GM23248 (cell line): ENCODE results near the gene ST3GAL2. TPM values are rescaled to one million over a fixed set of nuclear protein-coding genes. Genes with fewer than 3 reads are reported as not detected.
"Not testable (repeated sequence)": the region's sequence is repeated elsewhere in the genome, so short reads cannot be mapped to it uniquely, and the experiment has no call there.

Source experiments
- DNase-seq: peaks from one replicate; pipeline ENCODE4 v3.0.0-alpha.2; 2015
- H2AFZ ChIP-seq: fragments of 200-600 bp; sonication (generic); 2 replicates; pipeline ENCODE4 v1.6.1; 2016; ENCODE audit warnings: antibody characterized with exemption
- H3F3A ChIP-seq: fragments of 200-600 bp; sonication (generic); 2 replicates; pipeline ENCODE4 v1.6.1; 2016; ENCODE audit warnings: mild to moderate bottlenecking, antibody characterized with exemption, mixed run types; ENCODE audit not compliant: insufficient read depth
- H3K27ac ChIP-seq: fragments of 200-600 bp; sonication (generic); 2 replicates; pipeline ENCODE4 v1.5.1; 2016; ENCODE audit warnings: mild to moderate bottlenecking
- H3K27me3 ChIP-seq: fragments of 200-600 bp; sonication (generic); replicated peaks from 2 replicates; pipeline ENCODE4 v1.6.1; 2016; ENCODE audit warnings: mild to moderate bottlenecking; ENCODE audit not compliant: insufficient read depth
- H3K36me3 ChIP-seq: fragments of 200-600 bp; sonication (generic); 2 replicates; pipeline ENCODE4 v1.6.1; 2016; ENCODE audit warnings: low read depth, mild to moderate bottlenecking
- H3K4me1 ChIP-seq: fragments of 200-600 bp; sonication (generic); 2 replicates; pipeline ENCODE4 v1.6.1; 2016; ENCODE audit warnings: mild to moderate bottlenecking; ENCODE audit not compliant: insufficient read depth
- H3K4me2 ChIP-seq: fragments of 200-600 bp; sonication (generic); one replicate; pipeline ENCODE4 v1.6.1; 2016; ENCODE audit warnings: mild to moderate bottlenecking; ENCODE audit not compliant: unreplicated experiment
- H3K4me3 ChIP-seq: fragments of 200-600 bp; sonication (generic); 2 replicates; pipeline ENCODE4 v1.5.1; 2016; ENCODE audit warnings: mild to moderate bottlenecking
- H3K79me2 ChIP-seq: fragments of 200-600 bp; sonication (generic); 2 replicates; pipeline ENCODE4 v1.6.1; 2016; ENCODE audit warnings: mild to moderate bottlenecking; ENCODE audit not compliant: insufficient read depth
- H3K9ac ChIP-seq: fragments of 200-600 bp; sonication (generic); 2 replicates; pipeline ENCODE4 v1.6.1; 2016; ENCODE audit warnings: mild to moderate bottlenecking
- H3K9me2 ChIP-seq: fragments of 200-600 bp; sonication (generic); 2 replicates; pipeline ENCODE4 v1.6.1; 2016; ENCODE audit warnings: mixed run types, mild to moderate bottlenecking, moderate library complexity; ENCODE audit not compliant: insufficient read depth
- H3K9me3 ChIP-seq: fragments of 200-600 bp; sonication (generic); one replicate; pipeline ENCODE4 v1.6.1; 2017; ENCODE audit warnings: low read depth
- H4K20me1 ChIP-seq: fragments of 200-600 bp; sonication (generic); 2 replicates; pipeline ENCODE4 v1.6.0; 2016; ENCODE audit not compliant: insufficient read depth
- EZH2 ChIP-seq: fragments of 200-600 bp; sonication (generic); IDR thresholded peaks from 2 replicates; pipeline ENCODE4 v1.6.1; 2018; ENCODE audit warnings: antibody characterized with exemption, mild to moderate bottlenecking; ENCODE audit not compliant: insufficient read depth, poor library complexity, severe bottlenecking
- EZH2phosphoT487 ChIP-seq: fragments of 200-600 bp; sonication (generic); IDR thresholded peaks from 2 replicates; pipeline ENCODE4 v1.6.1; 2018; ENCODE audit warnings: antibody characterized with exemption, moderate library complexity, mild to moderate bottlenecking, low read depth; ENCODE audit not compliant: insufficient read depth
- WGBS, 2 experiments: methylation state at CpG; one replicate each; pipeline ENCODE4 v1.1.6; 2015 to 2017; ENCODE audit warnings: low lambda C conversion rate in 2 of 2, low coverage in 1 of 2; ENCODE audit errors: missing lambda C conversion rate in 2 of 2; 5-methylcytosine and 5-hydroxymethylcytosine counted together
- in situ Hi-C: fragments of 300-500 bp; cut with MboI; formaldehyde crosslinking; loops from 2 replicates; pipeline ENCODE4 v1.15.0; 2020
- polyA plus RNA-seq: library from polyadenylated mRNA; unstranded; fragments of >200 nt; fragmentation: Nextera tagmentation; extraction: Ambion mirVana; gene quantifications from 2 replicates; pipeline ENCODE4 v1.2.1, GENCODE V29; 2016
- total RNA-seq: library from RNA; depleted of rRNA; stranded (reverse); fragments of >200 nt; shearing (Covaris generic); gene quantifications from 2 replicates; pipeline ENCODE4 v1.2.3, GENCODE V29; 2014

The ST3GAL2 gene
- total and polyA plus RNA-seq, 2 experiments from 2014 or later = 10.8 to 32.5 TPM

DNA sequence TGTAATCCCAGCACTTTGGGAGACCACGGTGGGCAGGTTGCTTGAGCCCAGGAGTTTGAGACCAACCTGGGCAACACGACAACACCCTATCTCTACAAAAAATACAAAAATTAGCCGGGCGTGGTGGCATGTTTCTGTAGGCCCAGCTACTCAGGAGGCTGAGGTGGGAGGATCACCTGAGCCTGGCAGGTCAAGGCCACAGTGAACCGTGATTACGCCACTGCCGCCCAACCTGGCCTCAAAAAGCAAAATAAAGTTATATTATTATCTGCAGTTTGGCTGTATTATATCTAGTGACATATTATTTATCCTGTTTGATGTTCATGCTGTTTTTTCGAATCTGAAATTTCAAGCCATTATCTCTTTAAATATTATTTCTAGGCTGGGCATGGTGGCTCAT is 26.5 kb downstream of the ST3GAL2 start:
- Histone ChIP-seq H3K4me3 (no peak overlapping the region), H2AFZ (no peak overlapping the region), H3K79me2 (peaks cover 56% of the 10 kb centered on the region), H4K20me1 (no peaks in the 10 kb centered on the region), H3K9me2 (no peaks in the 10 kb centered on the region), H3K9me3 (no peaks in the 10 kb centered on the region), H3F3A (no peaks in the 10 kb centered on the region), H3K27ac (no peak overlapping the region), H3K9ac (no peak overlapping the region), H3K4me1 (no peaks in the 10 kb centered on the region), H3K36me3 (no peaks in the 10 kb centered on the region), H3K27me3 (no peaks in the 10 kb centered on the region), H3K4me2 (no peak overlapping the region)
- WGBS, 2 experiments = 89 to 95% methylated on average over 8 of the region's 8 CpGs
- in situ Hi-C loops = no loop called here
- TF ChIP-seq EZH2 (no peak), EZH2phosphoT487 (no peak)
- DNase-seq = no peak

GRCh38 chr16:70410734-70411133 is 28.2 kb downstream of the ST3GAL2 start:
- H3K27ac ChIP-seq = no peak overlapping the region
- H3K9me2 ChIP-seq = no peaks in the 10 kb centered on the region
- no peaks in the 10 kb centered on the region for H3K4me1 ChIP-seq
- in situ Hi-C loops = no loop called here
- H3K27me3 ChIP-seq = no peaks in the 10 kb centered on the region
- no peaks in the 10 kb centered on the region for H3K9me3 ChIP-seq
- no peak overlapping the region for H3K4me2 ChIP-seq
- H3K4me3 ChIP-seq = no peak overlapping the region
- H3K36me3 ChIP-seq = no peaks in the 10 kb centered on the region
- H3F3A ChIP-seq = no peaks in the 10 kb centered on the region
- 92 to 93% methylated on average over 6 of the region's 6 CpGs for WGBS, 2 experiments
- TF ChIP-seq EZH2phosphoT487 = no peak
- no peak for TF ChIP-seq EZH2
- DNase-seq = no peak
- peaks cover 55% of the 10 kb centered on the region for H3K79me2 ChIP-seq
- H4K20me1 ChIP-seq = no peaks in the 10 kb centered on the region
- no peak overlapping the region for H2AFZ ChIP-seq
- H3K9ac ChIP-seq = no peak overlapping the region

- H3K36me3 ChIP-seq = 0 out of 2 replicates have a peak, but pooled peaks cover 2% of the 10 kb centered on the region
- peaks cover 52% of the 10 kb centered on the region for H3K79me2 ChIP-seq
- H3K9me2 ChIP-seq = no peaks in the 10 kb centered on the region
- H3K9me3 ChIP-seq = no peaks in the 10 kb centered on the region
- H3K27ac ChIP-seq = no peak overlapping the region
- TF ChIP-seq EZH2 = no peak
- TF ChIP-seq EZH2phosphoT487 = no peak
- in situ Hi-C loops = no loop called here
- no peaks in the 10 kb centered on the region for H3K27me3 ChIP-seq
- no peak overlapping the region for H3K4me2 ChIP-seq
- H2AFZ ChIP-seq = no peak overlapping the region
- no peaks in the 10 kb centered on the region for H4K20me1 ChIP-seq
- no peak overlapping the region for H3K9ac ChIP-seq
- H3F3A ChIP-seq = peaks cover 20% of the 10 kb centered on the region
- no peak overlapping the region for H3K4me3 ChIP-seq
- no peak for DNase-seq
- peaks cover 20% of the 10 kb centered on the region for H3K4me1 ChIP-seq
- 78 to 80% methylated on average over 10 of the region's 10 CpGs for WGBS, 2 experiments
Observed at GRCh38 chr16:70407811-70408274, 31.1 kb downstream of the ST3GAL2 start.

GRCh38 chr16:70406104-70406503 is 32.8 kb downstream of the ST3GAL2 start:
- WGBS, 2 experiments = 96 to 100% methylated on average over 5 of the region's 5 CpGs
- H3K36me3 ChIP-seq, in situ Hi-C loops, H3K9ac ChIP-seq, H3K4me2 ChIP-seq, H3K4me3 ChIP-seq, H3K9me2 ChIP-seq, DNase-seq, H3K27ac ChIP-seq, H3K9me3 ChIP-seq, H2AFZ ChIP-seq, H3K27me3 ChIP-seq, H4K20me1 ChIP-seq: not testable (repeated sequence)
- H3K4me1 ChIP-seq = peaks cover 23% of the 10 kb centered on the region
- H3F3A ChIP-seq = peaks cover 23% of the 10 kb centered on the region
- peaks cover 61% of the 10 kb centered on the region for H3K79me2 ChIP-seq

- no peaks in the 10 kb centered on the region for H4K20me1 ChIP-seq
- no peaks in the 10 kb centered on the region for H3K27me3 ChIP-seq
- in situ Hi-C loops = no loop called here
- H3K27ac ChIP-seq = no peak overlapping the region
- no peak overlapping the region for H3K4me3 ChIP-seq
- DNase-seq = peak; percentile 52
- no peak overlapping the region for H3K4me2 ChIP-seq
- no peak for TF ChIP-seq EZH2phosphoT487
- no peak for TF ChIP-seq EZH2
- H3K36me3 ChIP-seq = 0 out of 2 replicates have a peak, but pooled peaks cover 2% of the 10 kb centered on the region
- H3F3A ChIP-seq = peaks cover 23% of the 10 kb centered on the region
- WGBS, 2 experiments = 93 to 98% methylated on average over 11 of the region's 11 CpGs
- H2AFZ ChIP-seq = no peak overlapping the region
- H3K4me1 ChIP-seq = peaks cover 23% of the 10 kb centered on the region
- no peak overlapping the region for H3K9ac ChIP-seq
- H3K79me2 ChIP-seq = peaks cover 64% of the 10 kb centered on the region
- no peaks in the 10 kb centered on the region for H3K9me3 ChIP-seq
- H3K9me2 ChIP-seq = no peaks in the 10 kb centered on the region
Observed at GRCh38 chr16:70402916-70403659, 35.8 kb downstream of the ST3GAL2 start.
